CD4-positive, alpha-beta T cell (primary cell): ENCODE results near the gene CELF5. TPM values are rescaled to one million over a fixed set of nuclear protein-coding genes. Genes with fewer than 3 reads are reported as not detected.

Experiments
- ATAC-seq: fragments of 200-7000 bp; cut with Tn5 transposase; one replicate; pipeline ENCODE4 v1.10.0; 2022; ENCODE audit warnings: mild to moderate bottlenecking; ENCODE audit not compliant: poor library complexity
- CTCF ChIA-PET: fragments of 350-600 bp; sonication (Branson Sonifier 250); formaldehyde crosslinking; loops from one replicate; lab custom pipeline; 2021; ENCODE audit warnings: antibody characterized with exemption, inconsistent platforms; lab: Charles Lee
- POLR2A ChIA-PET: fragments of 350-600 bp; sonication (Branson Sonifier 250); formaldehyde crosslinking; loops from one replicate; lab custom pipeline; 2021; ENCODE audit warnings: antibody characterized with exemption, inconsistent platforms; lab: Charles Lee
- DNase-seq, 14 experiments: peaks; one replicate each; pipeline ENCODE4 v3.0.0-alpha.2; 2013 to 2020; ENCODE audit warnings: mixed read lengths in 2 of 14
- H3K27ac ChIP-seq, 2 donors: one replicate each; pipeline versions ENCODE4 v1.5.1 to v1.7.0; 2013; ENCODE audit warnings: low read length in 2 of 2, low read depth in 1 of 2, mild to moderate bottlenecking in 1 of 2
- H3K27me3 ChIP-seq, 2 experiments: 1 replicate in 1 of 2; 2 replicates in 1 of 2; pipeline versions ENCODE4 v1.6.1 to v1.7.0; 2013; ENCODE audit warnings: low read length in 2 of 2, control low read depth in 1 of 2, mild to moderate bottlenecking in 1 of 2, moderate library complexity in 1 of 2; ENCODE audit not compliant: insufficient read depth in 2 of 2, control insufficient read depth in 1 of 2
- H3K36me3 ChIP-seq: one replicate; pipeline ENCODE4 v1.6.1; 2013; ENCODE audit warnings: low read length, control low read depth; ENCODE audit not compliant: insufficient read depth
- H3K4me1 ChIP-seq: one replicate; pipeline ENCODE4 v1.6.1; 2013; ENCODE audit warnings: low read length, control low read depth; ENCODE audit not compliant: insufficient read depth
- H3K4me3 ChIP-seq: one replicate; pipeline ENCODE4 v1.5.1; 2013; ENCODE audit warnings: mild to moderate bottlenecking, low read length, moderate library complexity
- H3K9me3 ChIP-seq, 2 experiments: 1 replicate in 1 of 2; 2 replicates in 1 of 2; pipeline versions ENCODE4 v1.6.1 to v1.7.0; 2013; ENCODE audit warnings: low read length in 2 of 2, mild to moderate bottlenecking in 2 of 2, control low read depth in 1 of 2, moderate library complexity in 1 of 2; ENCODE audit not compliant: control insufficient read depth in 1 of 2, insufficient read depth in 1 of 2
- H3K27ac Mint-ChIP-seq: one replicate; pipeline ENCODE4 v1.8.0; 2020; ENCODE audit warnings: mixed read lengths
- H3K27me3 Mint-ChIP-seq: one replicate; pipeline ENCODE4 v1.8.0; 2021; ENCODE audit warnings: mixed read lengths
- H3K36me3 Mint-ChIP-seq: one replicate; pipeline ENCODE4 v1.8.0; 2021; ENCODE audit warnings: low read depth, mixed read lengths
- H3K4me1 Mint-ChIP-seq: one replicate; pipeline ENCODE4 v1.8.0; 2021; ENCODE audit warnings: low read depth, mixed read lengths
- H3K4me3 Mint-ChIP-seq: one replicate; pipeline ENCODE4 v1.8.0; 2020; ENCODE audit warnings: mild to moderate bottlenecking, mixed read lengths
- H3K9me3 Mint-ChIP-seq: one replicate; pipeline ENCODE4 v1.8.0; 2020; ENCODE audit warnings: mixed read lengths
- CTCF ChIP-seq: fragments of 200-600 bp; IDR thresholded peaks from one replicate; pipeline ENCODE4 v1.8.0; 2022; ENCODE audit warnings: antibody characterized with exemption, mild to moderate bottlenecking
- intact Hi-C, 2 experiments: fragments of 100-400 bp; cut with DNase I in 1 of 2; cut with micrococcal nuclease in 1 of 2; formaldehyde crosslinking; loops; one replicate each; pipeline versions ENCODE4 v1.15.1 to v1.9.0; 2023 to 2025; cut with DNase I, micrococcal nuclease
- total RNA-seq, 174 experiments: library from RNA in 2 of 174; stranded (reverse) in 2 of 174; gene quantifications; one replicate each; pipeline ENCODE4 v1.2.3 and lab custom pipeline; 2021 to 2026

The CELF5 gene
- total RNA-seq, 2 experiments from 2014 or later = 0.36 TPM

GRCh38 chr19:3294080-3294850 lies 69.8 kb downstream of the CELF5 start:
- H3K4me3 Mint-ChIP-seq = no peak overlapping the region
- POLR2A ChIA-PET = no interaction called here
- no peak for ATAC-seq
- H3K27me3 Mint-ChIP-seq = peaks cover 36% of the 10 kb centered on the region
- DNase-seq = no peak
- Histone ChIP-seq H3K27ac (no peak overlapping the region), H3K36me3 (no peaks in the 10 kb centered on the region), H3K4me1 (no peaks in the 10 kb centered on the region), H3K27me3 (peaks cover 4 to 7% of the 10 kb centered on the region in 2 experiments), H3K4me3 (no peak overlapping the region), H3K9me3 (no peaks in the 10 kb centered on the region)
- H3K9me3 Mint-ChIP-seq = no peaks in the 10 kb centered on the region
- CTCF ChIA-PET = no interaction called here
- H3K27ac Mint-ChIP-seq = no peak overlapping the region
- H3K36me3 Mint-ChIP-seq = no peaks in the 10 kb centered on the region
- no peak for TF ChIP-seq CTCF
- intact Hi-C loops = no loop called here
- no peaks in the 10 kb centered on the region for H3K4me1 Mint-ChIP-seq

- H3K9me3 ChIP-seq = no peaks in the 10 kb centered on the region
- TF ChIP-seq CTCF = no peak
- intact Hi-C loops = no loop called here
Measured at GRCh38 chr19:3295581-3295980, 71.1 kb downstream of the CELF5 start.

DNA sequence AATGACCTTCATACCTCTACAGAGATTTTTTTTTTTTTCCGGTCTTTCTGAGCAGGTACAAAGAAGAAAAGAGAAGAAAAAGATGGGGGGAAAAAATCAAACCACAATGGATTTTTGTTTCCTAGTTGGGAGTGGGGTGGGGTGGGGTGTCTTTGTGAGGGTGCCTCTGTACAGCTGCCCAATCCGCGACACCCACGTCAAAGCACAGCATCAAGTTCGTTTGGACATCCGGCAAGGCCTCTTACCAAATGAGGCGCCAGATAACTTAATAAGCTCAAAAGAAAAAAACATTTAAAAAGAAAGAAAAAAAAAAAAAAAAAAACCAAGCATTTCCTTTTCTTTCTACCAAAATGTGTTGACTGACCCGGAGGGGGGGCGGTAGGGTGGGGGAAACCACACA lies 71.6 kb downstream of the CELF5 start:
- TF ChIP-seq CTCF = no peak
- H3K9me3 Mint-ChIP-seq = no peaks in the 10 kb centered on the region
- intact Hi-C loops = no loop called here

More at GRCh38 chr19:3295581-3295980, 71.1 kb downstream of the CELF5 start:
- no peak overlapping the region for H3K27ac Mint-ChIP-seq
- Histone ChIP-seq H3K36me3 (no peaks in the 10 kb centered on the region), H3K4me1 (no peaks in the 10 kb centered on the region), H3K27ac (no peak overlapping the region), H3K4me3 (no peak overlapping the region), H3K27me3 (peaks cover 3 to 4% of the 10 kb centered on the region in 2 experiments)
- no peak for DNase-seq
- ChIA-PET POLR2A (no interaction called here), CTCF (no interaction called here)
- H3K4me1 Mint-ChIP-seq = no peaks in the 10 kb centered on the region
- no peak overlapping the region for H3K4me3 Mint-ChIP-seq
- H3K36me3 Mint-ChIP-seq = no peaks in the 10 kb centered on the region
- H3K9me3 Mint-ChIP-seq = no peaks in the 10 kb centered on the region
- ATAC-seq = no peak
- peaks cover 36% of the 10 kb centered on the region for H3K27me3 Mint-ChIP-seq

More for the DNA sequence above, 71.6 kb downstream of the CELF5 start:
- Histone ChIP-seq H3K9me3 (no peaks in the 10 kb centered on the region), H3K4me3 (no peak overlapping the region), H3K36me3 (no peaks in the 10 kb centered on the region), H3K27ac (no peak overlapping the region), H3K27me3 (peaks cover 3 to 4% of the 10 kb centered on the region in 2 experiments), H3K4me1 (no peaks in the 10 kb centered on the region)
- Mint-ChIP-seq H3K36me3 (no peaks in the 10 kb centered on the region), H3K27ac (no peak overlapping the region), H3K27me3 (peaks cover 36% of the 10 kb centered on the region), H3K4me1 (no peaks in the 10 kb centered on the region), H3K4me3 (no peak overlapping the region)
- ChIA-PET CTCF (interaction anchor here (0.6 kb wide), 1 partner anchor 257 kb away, joined by 3 read pairs; no protein-coding TSS in a partner anchor), POLR2A (no interaction called here)
- ATAC-seq (no peak), DNase-seq (no peak)
